A673 (cell line): ENCODE measurements around the gene ZNF48.

Experiments used
- EZH2 ChIP-seq: fragments of 200-600 bp; sonication (generic); IDR thresholded peaks from 2 replicates; pipeline ENCODE4 v1.6.1; 2017; ENCODE audit warnings: borderline replicate concordance, low read depth, mild to moderate bottlenecking, mixed read lengths, antibody characterized with exemption, low read length; ENCODE audit not compliant: poor library complexity, severe bottlenecking
- TF ChIP-seq, protein P1 (sequence below): fragments of 300-800, 200-600 bp; sonication (generic); conservative IDR thresholded peaks from 2 replicates; pipeline ENCODE4 v1.5.1; 2017; ENCODE audit warnings: low read depth, mild to moderate bottlenecking, antibody characterized with exemption, low read length, moderate library complexity, mixed read lengths

DNA sequence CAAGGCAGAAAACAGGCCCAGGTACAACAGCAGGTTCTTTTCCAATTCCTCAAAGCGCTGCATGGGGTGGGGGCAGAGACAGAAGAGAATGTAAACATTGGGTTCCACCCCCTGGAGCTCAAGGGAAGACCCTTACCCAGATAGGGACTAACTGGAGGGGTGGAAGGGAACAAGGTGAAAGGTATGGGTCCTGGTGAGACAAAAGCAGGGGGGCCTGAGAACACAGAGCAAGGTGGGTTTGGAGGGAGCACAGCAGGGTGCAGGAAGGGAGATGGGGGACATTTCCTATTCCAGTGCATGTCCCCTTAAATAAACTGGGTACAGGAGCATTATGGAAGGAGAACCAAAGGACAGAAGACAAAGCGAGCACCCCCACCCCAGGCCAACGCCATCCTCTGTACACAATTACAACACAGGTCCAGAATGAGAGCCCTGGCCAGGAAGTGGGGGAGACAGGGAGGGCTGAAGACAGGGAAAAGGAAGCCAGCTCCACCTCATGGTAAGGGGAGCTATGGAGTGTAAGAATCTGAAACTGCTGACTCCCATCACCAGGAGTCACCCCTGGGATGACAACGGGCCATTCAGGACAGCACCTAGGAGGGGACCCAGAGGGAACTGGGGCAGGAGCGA is 38.0 kb upstream of the ZNF48 start:
- TF ChIP-seq, protein P1, sequence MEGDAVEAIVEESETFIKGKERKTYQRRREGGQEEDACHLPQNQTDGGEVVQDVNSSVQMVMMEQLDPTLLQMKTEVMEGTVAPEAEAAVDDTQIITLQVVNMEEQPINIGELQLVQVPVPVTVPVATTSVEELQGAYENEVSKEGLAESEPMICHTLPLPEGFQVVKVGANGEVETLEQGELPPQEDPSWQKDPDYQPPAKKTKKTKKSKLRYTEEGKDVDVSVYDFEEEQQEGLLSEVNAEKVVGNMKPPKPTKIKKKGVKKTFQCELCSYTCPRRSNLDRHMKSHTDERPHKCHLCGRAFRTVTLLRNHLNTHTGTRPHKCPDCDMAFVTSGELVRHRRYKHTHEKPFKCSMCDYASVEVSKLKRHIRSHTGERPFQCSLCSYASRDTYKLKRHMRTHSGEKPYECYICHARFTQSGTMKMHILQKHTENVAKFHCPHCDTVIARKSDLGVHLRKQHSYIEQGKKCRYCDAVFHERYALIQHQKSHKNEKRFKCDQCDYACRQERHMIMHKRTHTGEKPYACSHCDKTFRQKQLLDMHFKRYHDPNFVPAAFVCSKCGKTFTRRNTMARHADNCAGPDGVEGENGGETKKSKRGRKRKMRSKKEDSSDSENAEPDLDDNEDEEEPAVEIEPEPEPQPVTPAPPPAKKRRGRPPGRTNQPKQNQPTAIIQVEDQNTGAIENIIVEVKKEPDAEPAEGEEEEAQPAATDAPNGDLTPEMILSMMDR: no peak
- no peak for TF ChIP-seq EZH2
